Adipocyte (in vitro differentiated cells): ENCODE data around the gene DIAPH3.

ENCODE experiments used
- DNase-seq: peaks from one replicate; pipeline ENCODE4 v3.0.0-alpha.2; 2015; ENCODE audit warnings: low read depth
- H3K27me3 ChIP-seq: replicated peaks from 2 replicates; pipeline ENCODE4 v1.7.0; 2013; ENCODE audit warnings: mild to moderate bottlenecking, low read length, moderate library complexity; ENCODE audit not compliant: control insufficient read depth, insufficient read depth
- H3K36me3 ChIP-seq: 2 replicates; pipeline ENCODE4 v1.7.0; 2013; ENCODE audit warnings: low read length, mild to moderate bottlenecking, moderate library complexity; ENCODE audit not compliant: control insufficient read depth, insufficient read depth, severe bottlenecking
- H3K4me1 ChIP-seq: 2 replicates; pipeline ENCODE4 v1.7.0; 2013; ENCODE audit warnings: mild to moderate bottlenecking, low read length, moderate library complexity; ENCODE audit not compliant: control insufficient read depth, insufficient read depth
- H3K4me3 ChIP-seq: 2 replicates; pipeline ENCODE4 v1.7.0; 2013; ENCODE audit warnings: mild to moderate bottlenecking, low read length, moderate library complexity
- H3K9ac ChIP-seq: 2 replicates; pipeline ENCODE4 v1.7.0; 2013; ENCODE audit warnings: mild to moderate bottlenecking, low read length, moderate library complexity
- H3K9me3 ChIP-seq: 2 replicates; pipeline ENCODE4 v1.7.0; 2013; ENCODE audit warnings: mild to moderate bottlenecking, low read length, moderate library complexity; ENCODE audit not compliant: control insufficient read depth

The DIAPH3 gene

DNA sequence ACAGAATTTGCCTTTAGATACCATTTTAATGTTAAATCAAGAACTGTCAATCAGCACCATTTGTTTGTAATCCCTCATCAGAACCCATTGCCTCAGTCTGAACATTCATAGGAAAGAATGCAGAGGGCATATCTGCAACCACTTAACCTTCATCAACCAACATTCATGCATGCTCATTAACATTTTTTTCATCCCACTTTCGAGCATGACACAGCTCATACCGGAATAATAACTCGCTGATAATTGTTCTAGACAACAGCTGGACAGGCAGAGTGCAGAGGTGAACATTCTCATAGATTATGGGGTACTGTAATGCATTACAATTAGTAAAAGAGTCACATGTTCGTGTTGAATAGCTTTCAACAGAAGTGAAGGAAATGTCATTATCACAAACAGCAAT lies 216.8 kb downstream of the DIAPH3 start:
- peak; percentile 39 for DNase-seq
- no peaks in the 10 kb centered on the region for H3K9me3 ChIP-seq
- H3K4me1 ChIP-seq: peaks cover 8% of the 10 kb centered on the region
- no peak overlapping the region for H3K4me3 ChIP-seq
- no peaks in the 10 kb centered on the region for H3K27me3 ChIP-seq
- no peaks in the 10 kb centered on the region for H3K36me3 ChIP-seq
- H3K9ac ChIP-seq: no peak overlapping the region

DNA sequence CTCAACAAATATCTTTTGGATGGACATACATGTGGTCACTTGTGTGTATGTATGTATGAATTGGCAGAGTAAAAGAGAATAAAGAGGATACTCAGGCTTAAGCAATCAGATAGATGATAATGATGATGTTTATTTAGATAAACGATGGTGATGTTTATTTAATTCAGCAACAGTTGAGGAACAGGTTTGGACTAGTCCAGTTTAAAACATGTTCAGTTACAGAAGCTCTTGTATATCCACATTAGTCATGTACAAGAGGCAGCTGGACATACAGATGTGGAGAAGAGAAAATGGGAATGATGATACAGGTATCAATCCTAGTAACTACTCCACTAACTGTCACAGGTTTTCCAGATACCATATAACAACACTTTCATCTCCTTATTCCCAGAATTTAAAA lies 232.1 kb downstream of the DIAPH3 start:
- H3K36me3 ChIP-seq: no peaks in the 10 kb centered on the region
- no peak for DNase-seq
- H3K4me1 ChIP-seq: no peaks in the 10 kb centered on the region
- H3K9me3 ChIP-seq: no peaks in the 10 kb centered on the region
- no peak overlapping the region for H3K4me3 ChIP-seq
- no peak overlapping the region for H3K9ac ChIP-seq
- H3K27me3 ChIP-seq: no peaks in the 10 kb centered on the region

DNA sequence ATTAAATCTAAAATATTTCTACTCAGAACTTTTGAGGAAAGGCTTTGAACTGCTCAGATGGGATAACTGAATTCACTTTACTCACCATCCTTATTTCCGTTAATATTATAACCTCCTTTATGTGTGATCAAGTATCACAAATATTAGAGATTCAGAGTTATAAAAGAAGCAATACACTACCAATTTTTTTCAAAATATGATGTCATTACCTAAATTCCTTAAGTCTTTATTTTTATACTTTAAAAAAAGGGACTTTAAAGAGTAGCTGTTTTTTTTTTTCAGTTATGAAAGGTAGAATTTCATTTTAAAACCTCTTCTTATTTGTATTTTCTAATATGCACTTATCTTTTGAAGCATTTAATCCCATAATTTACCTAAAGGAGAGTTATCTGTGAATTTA lies 239.5 kb downstream of the DIAPH3 start:
- no peaks in the 10 kb centered on the region for H3K9me3 ChIP-seq
- no peak for DNase-seq
- H3K4me1 ChIP-seq: no peaks in the 10 kb centered on the region
- no peak overlapping the region for H3K4me3 ChIP-seq
- no peaks in the 10 kb centered on the region for H3K27me3 ChIP-seq
- H3K36me3 ChIP-seq: no peaks in the 10 kb centered on the region
- no peak overlapping the region for H3K9ac ChIP-seq

DNA sequence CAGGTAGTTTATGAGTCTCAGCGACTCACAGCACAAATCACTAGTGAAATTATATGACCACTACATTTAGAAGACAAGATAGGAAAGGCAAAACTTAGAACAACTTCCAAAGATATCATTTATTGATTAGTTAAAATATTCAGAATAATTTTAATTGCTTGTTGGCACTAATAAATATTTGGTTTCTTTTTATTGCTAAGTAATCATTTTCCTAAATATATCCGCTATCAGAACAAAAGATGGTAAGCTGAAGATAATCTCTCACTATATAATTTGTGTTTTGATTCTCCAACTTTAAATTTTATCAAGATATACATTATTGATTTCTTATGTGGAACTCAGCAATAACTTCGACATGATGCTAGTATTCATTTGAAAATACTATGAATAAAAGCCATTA lies 248.5 kb downstream of the DIAPH3 start:
- no peaks in the 10 kb centered on the region for H3K4me1 ChIP-seq
- no peak overlapping the region for H3K9ac ChIP-seq
- no peaks in the 10 kb centered on the region for H3K9me3 ChIP-seq
- H3K36me3 ChIP-seq: no peaks in the 10 kb centered on the region
- DNase-seq: no peak
- H3K27me3 ChIP-seq: no peaks in the 10 kb centered on the region
- H3K4me3 ChIP-seq: no peak overlapping the region

DNA sequence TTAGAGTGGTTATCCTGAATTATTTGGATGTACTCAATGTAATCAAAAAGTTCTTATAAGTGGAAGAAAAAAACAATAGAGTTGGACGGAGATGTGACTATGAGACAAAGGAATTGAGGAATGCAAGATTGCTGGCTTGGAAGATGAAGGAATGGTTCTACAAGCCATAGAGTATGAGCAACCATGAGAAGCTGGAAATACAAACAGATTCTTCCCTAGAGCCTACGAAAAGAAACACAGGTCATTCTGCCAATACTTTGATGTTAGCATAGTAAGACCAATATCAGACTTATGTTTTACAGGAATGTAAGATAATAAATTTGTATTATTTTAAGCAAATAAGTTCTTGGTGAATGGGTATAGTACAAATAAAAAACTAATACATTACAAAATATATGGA lies 249.2 kb downstream of the DIAPH3 start:
- Histone ChIP-seq H3K27me3 (no peaks in the 10 kb centered on the region), H3K36me3 (no peaks in the 10 kb centered on the region), H3K4me1 (no peaks in the 10 kb centered on the region), H3K4me3 (no peak overlapping the region), H3K9me3 (no peaks in the 10 kb centered on the region), H3K9ac (no peak overlapping the region)
- DNase-seq: peak; percentile 54

DNA sequence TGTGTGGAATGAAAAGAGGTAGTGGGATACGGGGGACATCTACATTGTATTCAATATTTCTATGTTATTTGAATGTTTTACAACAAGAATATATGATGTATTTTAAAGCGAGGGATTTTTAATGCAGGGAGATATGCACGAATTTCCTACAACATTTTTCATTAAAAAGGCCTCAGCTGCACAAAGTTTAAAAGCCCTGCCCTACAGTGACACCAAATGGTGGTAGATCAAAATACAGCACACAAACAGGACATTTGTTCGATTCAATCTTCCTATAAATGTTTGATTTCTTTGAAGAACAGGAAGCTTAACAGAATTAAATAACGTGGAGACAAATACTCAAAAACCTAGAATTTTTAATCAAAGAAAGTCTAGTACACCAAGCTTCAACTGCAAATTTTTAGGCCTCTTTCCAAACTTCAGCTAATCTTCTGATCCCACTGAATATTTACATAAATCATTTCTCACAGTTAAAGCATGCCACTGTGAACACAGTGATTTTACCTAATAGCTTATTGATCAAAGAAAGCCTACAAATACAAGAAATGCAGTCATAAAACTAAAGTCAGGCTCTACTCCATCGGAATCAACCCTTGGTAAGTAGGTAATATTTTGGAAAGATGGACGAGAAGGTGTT lies 257.2 kb downstream of the DIAPH3 start:
- peak overlapping the region; percentile 3 for H3K9ac ChIP-seq
- DNase-seq: peak; percentile 71
- no peaks in the 10 kb centered on the region for H3K27me3 ChIP-seq
- no peaks in the 10 kb centered on the region for H3K9me3 ChIP-seq
- H3K4me1 ChIP-seq: no peaks in the 10 kb centered on the region
- no peaks in the 10 kb centered on the region for H3K36me3 ChIP-seq
- H3K4me3 ChIP-seq: no peak overlapping the region

DNA sequence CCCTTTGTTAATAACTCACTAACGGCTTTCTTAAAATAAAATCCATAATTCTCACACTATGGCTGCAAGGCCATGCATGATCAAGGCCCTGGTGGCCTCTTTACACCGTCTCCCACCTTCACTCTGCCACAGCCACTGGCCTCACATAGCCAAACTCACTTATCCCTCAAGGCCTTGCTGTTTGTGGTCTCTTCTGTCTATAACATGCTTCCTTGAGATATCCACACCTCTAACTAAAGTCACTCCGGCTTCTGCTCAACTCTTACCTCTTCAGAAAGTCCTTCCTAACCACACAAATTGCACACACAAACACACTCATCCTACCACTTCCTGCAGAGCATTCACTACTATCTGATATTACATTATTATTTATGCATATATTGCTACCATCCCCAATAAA lies 262.5 kb downstream of the DIAPH3 start:
- DNase-seq: no peak
- no peaks in the 10 kb centered on the region for H3K27me3 ChIP-seq
- H3K36me3 ChIP-seq: no peaks in the 10 kb centered on the region
- no peaks in the 10 kb centered on the region for H3K9me3 ChIP-seq
- no peak overlapping the region for H3K9ac ChIP-seq
- no peak overlapping the region for H3K4me3 ChIP-seq
- H3K4me1 ChIP-seq: no peaks in the 10 kb centered on the region

DNA sequence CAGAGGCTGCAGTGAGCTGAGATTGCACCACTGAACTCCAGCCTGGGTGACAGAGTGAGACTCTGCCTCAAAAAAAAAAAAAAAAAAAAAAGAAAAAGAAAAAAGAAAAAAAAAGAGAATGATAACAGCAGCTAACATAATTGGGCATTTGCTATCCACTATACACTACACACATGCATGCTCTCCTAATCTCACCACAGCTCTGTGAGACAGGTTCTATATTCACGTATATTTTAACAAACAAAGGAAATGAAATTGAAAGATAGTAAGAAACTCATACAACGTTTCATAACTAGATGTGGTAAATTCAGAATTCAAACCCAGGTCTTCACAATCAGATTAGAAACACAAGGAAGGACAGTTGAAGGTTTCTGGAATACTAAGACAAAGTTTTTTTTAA lies 265.7 kb downstream of the DIAPH3 start:
- Histone ChIP-seq H3K27me3 (no peaks in the 10 kb centered on the region), H3K36me3 (no peaks in the 10 kb centered on the region), H3K4me1 (no peaks in the 10 kb centered on the region), H3K9ac (no peak overlapping the region), H3K4me3 (no peak overlapping the region), H3K9me3 (no peaks in the 10 kb centered on the region)
- no peak for DNase-seq

DNA sequence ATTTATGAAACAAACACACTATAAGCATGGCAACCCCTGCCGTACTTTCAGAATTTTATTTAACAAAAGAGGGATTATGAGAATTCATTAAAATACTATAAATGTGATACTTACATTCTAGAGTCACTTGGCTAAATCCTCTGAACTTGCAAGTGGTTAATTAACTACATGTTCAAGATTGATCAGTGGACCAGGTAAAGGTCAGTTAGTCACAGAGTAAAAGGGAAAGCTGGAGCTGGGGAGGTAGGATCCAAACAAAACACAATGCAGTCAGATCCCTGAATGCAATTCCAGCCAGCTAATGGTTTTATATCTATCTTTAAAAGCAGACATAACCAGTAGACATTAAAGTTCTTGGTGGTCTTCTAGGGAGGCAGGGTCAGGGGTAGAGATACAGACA lies 270.5 kb downstream of the DIAPH3 start:
- Histone ChIP-seq H3K27me3 (no peaks in the 10 kb centered on the region), H3K9me3 (no peaks in the 10 kb centered on the region), H3K36me3 (no peaks in the 10 kb centered on the region), H3K9ac (no peak overlapping the region), H3K4me3 (no peak overlapping the region), H3K4me1 (peaks cover 3% of the 10 kb centered on the region)
- no peak for DNase-seq

DNA sequence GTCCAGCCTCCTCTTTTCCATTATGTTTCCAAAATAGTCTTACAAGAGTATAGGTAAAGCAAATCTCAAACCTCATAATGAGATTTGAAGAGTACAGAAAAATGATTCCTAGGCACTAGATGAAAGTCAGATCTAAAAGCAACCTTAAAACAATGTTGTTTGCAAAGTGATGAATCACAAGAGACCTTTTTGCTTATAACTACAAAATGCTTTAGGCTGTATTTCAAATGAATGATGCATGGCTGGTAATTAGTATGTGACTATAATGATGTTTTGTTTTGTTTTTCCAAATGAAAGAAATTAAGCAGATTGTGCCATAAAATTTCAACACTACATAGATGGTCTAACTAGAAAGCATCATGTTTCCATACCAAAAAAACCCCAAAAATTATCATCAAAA lies 272.7 kb downstream of the DIAPH3 start:
- H3K9me3 ChIP-seq: no peaks in the 10 kb centered on the region
- peak; percentile 14 for DNase-seq
- H3K27me3 ChIP-seq: no peaks in the 10 kb centered on the region
- H3K36me3 ChIP-seq: no peaks in the 10 kb centered on the region
- H3K4me1 ChIP-seq: peaks cover 3% of the 10 kb centered on the region
- H3K9ac ChIP-seq: no peak overlapping the region
- H3K4me3 ChIP-seq: no peak overlapping the region

DNA sequence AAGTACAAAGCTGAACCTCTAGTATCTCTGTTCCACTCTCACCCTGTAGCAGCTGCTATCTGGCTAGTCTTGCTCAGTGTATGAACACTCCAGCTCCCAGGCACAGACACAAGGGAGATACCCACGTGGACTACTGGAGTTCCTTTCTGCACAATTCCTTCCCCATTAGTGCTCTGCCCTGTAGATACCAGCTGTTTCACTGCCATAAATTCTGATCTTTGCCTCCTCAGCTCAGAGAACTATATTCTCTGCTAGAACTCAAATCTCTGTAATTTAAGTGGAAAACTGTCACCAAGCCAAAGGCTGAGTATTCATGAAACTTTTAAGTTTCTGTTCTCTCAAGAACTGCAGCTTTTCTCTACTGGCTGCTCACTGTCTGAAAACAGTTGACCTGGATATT lies 273.7 kb downstream of the DIAPH3 start:
- DNase-seq: peak; percentile 39
- Histone ChIP-seq H3K27me3 (no peaks in the 10 kb centered on the region), H3K9ac (no peak overlapping the region), H3K36me3 (no peaks in the 10 kb centered on the region), H3K4me1 (peaks cover 3% of the 10 kb centered on the region), H3K9me3 (no peaks in the 10 kb centered on the region), H3K4me3 (no peak overlapping the region)

DNA sequence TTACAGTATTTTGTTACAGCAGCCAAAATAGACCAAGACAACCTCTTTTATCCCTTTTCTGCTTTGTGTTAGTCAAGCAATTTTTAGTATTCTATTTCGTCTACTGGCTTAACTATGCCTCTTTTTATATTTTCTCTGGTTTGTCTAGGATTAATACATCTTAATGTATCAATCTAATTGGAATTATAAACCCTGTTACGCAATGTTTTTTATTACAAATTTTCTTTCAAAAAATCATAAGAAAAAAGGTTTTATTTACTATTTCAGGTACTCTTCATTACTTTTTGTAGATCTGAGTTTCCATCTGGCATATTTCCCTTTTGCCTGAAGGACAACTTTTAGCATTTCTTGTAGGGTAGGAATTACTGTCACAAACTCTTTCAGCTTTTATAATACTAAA lies 275.3 kb downstream of the DIAPH3 start:
- no peak overlapping the region for H3K4me3 ChIP-seq
- no peaks in the 10 kb centered on the region for H3K27me3 ChIP-seq
- no peak overlapping the region for H3K9ac ChIP-seq
- no peak for DNase-seq
- H3K9me3 ChIP-seq: no peaks in the 10 kb centered on the region
- no peaks in the 10 kb centered on the region for H3K36me3 ChIP-seq
- H3K4me1 ChIP-seq: peaks cover 3% of the 10 kb centered on the region
